Measurements from ENCODE around the gene ZFC3H1. TPM values are rescaled to one million over a fixed set of nuclear protein-coding genes. Genes with fewer than 3 reads are reported as not detected.

Gene ZFC3H1
- polyA plus RNA-seq, 1 experiment: 55.5 TPM

GRCh38 chr12:71642264-71642663 lies 21.4 kb downstream of the ZFC3H1 start:
- Histone ChIP-seq H3K4me3 (ENCODE audit: low read depth, low read length) (no peak overlapping the region), H3K9me3 (ENCODE audit: control insufficient read depth, insufficient read depth, low read length) (no peaks in the 10 kb centered on the region), H3K27ac (ENCODE audit: low read depth, low read length) (no peak overlapping the region), H3K27me3 (ENCODE audit: control insufficient read depth, insufficient read depth, low read length) (no peaks in the 10 kb centered on the region)
- DNase-seq (ENCODE audit: low read depth, low spot score): no peak
- ChIA-PET POLR2A (interaction anchor here (0.9 kb wide), 1 partner anchor 104 kb away, joined by 3 read pairs; no protein-coding TSS in a partner anchor), CTCF (interaction anchor here (0.8 to 1.4 kb wide), 4 partner anchors 15 to 105 kb away, joined by 3 to 6 read pairs (median 4); no protein-coding TSS in a partner anchor)
- TF ChIP-seq, protein P1, sequence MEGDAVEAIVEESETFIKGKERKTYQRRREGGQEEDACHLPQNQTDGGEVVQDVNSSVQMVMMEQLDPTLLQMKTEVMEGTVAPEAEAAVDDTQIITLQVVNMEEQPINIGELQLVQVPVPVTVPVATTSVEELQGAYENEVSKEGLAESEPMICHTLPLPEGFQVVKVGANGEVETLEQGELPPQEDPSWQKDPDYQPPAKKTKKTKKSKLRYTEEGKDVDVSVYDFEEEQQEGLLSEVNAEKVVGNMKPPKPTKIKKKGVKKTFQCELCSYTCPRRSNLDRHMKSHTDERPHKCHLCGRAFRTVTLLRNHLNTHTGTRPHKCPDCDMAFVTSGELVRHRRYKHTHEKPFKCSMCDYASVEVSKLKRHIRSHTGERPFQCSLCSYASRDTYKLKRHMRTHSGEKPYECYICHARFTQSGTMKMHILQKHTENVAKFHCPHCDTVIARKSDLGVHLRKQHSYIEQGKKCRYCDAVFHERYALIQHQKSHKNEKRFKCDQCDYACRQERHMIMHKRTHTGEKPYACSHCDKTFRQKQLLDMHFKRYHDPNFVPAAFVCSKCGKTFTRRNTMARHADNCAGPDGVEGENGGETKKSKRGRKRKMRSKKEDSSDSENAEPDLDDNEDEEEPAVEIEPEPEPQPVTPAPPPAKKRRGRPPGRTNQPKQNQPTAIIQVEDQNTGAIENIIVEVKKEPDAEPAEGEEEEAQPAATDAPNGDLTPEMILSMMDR (IDR thresholded peaks at IDR 0.05; ENCODE audit: low read depth, low read length): no peak

DNA sequence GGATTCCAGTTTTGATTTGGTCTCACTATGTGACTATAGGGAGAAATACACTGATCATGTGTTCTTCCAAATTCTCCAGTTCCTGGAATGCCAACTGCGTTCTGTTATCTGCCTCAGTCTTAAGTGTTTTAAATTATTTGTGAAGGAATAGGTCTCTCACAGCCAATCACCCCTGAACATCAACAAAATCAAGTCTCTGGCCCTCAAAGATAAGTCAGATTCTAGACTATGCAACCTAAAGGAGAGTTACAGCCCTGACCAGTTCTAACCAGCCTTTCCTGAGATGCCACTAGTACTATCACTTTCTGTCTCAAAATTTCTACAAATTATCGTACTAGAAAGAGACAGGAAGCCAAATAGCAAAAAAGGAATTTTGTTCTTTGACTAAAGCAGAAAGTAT lies 22.3 kb downstream of the ZFC3H1 start:
- POLR2A ChIA-PET: no interaction called here
- no peak for DNase-seq (ENCODE audit: low read depth, low spot score)
- Histone ChIP-seq H3K4me3 (ENCODE audit: low read depth, low read length) (no peak overlapping the region), H3K9me3 (ENCODE audit: control insufficient read depth, insufficient read depth, low read length) (no peaks in the 10 kb centered on the region), H3K27me3 (ENCODE audit: control insufficient read depth, insufficient read depth, low read length) (no peaks in the 10 kb centered on the region), H3K27ac (ENCODE audit: low read depth, low read length) (no peak overlapping the region)
- TF ChIP-seq, protein P1 (IDR thresholded peaks at IDR 0.05; ENCODE audit: low read depth, low read length): no peak
- CTCF ChIA-PET: interaction anchor here (0.6 to 1.0 kb wide), 3 partner anchors 14 to 236 kb away, joined by 3 read pairs; no protein-coding TSS in a partner anchor

DNA sequence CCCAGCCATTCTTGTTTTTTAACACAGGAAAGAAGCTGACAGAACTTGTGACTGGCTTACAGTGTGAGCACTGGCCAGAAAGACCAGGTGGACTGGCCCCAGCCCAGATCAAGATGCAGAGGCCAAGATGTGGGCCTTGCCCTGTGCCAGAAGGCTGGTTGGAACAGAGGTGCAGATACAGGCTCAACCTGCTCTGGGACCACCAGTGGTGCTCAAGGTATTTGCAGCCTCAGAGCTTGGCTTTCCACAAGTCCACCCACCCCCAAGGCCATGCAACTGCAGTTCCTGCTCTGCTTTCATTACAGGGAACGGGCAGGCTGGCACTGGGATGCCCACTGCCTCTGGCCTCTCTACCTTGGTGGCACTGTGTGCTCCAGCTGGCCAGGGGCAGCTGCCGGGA lies 23.3 kb downstream of the ZFC3H1 start:
- H3K9me3 ChIP-seq (ENCODE audit: control insufficient read depth, insufficient read depth, low read length): no peaks in the 10 kb centered on the region
- CTCF ChIA-PET: interaction anchor here (1.0 kb wide), 1 partner anchor 107 kb away, joined by 3 read pairs; no protein-coding TSS in a partner anchor
- POLR2A ChIA-PET: no interaction called here

DNA sequence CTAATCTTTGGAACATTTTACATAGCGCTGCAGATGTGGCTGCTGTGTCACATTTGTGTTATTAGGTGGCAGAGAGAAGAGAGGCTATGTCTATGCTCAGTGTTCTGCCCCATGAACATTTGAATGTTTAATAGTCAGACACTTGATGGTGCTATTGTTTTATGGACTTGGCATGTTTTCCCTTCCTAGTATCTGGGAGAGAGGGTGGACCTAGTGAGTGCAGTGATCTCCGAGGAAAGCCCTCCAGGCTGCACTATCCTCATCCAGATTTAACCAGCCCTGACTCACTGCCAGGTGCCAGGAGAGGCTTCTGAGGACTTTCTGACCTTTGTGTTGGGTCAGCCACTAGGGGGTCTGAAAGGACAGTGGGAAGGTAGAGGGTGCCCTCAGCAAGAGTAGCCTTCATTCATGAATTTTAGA lies 24.3 kb downstream of the ZFC3H1 start:
- CTCF ChIA-PET: no interaction called here
- H3K4me3 ChIP-seq (ENCODE audit: low read depth, low read length): no peak overlapping the region
- TF ChIP-seq, protein P1 (IDR thresholded peaks at IDR 0.05; ENCODE audit: low read depth, low read length): no peak
- DNase-seq (ENCODE audit: low read depth, low spot score): no peak
- no peak overlapping the region for H3K27ac ChIP-seq (ENCODE audit: low read depth, low read length)
- POLR2A ChIA-PET: no interaction called here
- H3K27me3 ChIP-seq (ENCODE audit: control insufficient read depth, insufficient read depth, low read length): no peaks in the 10 kb centered on the region
- H3K9me3 ChIP-seq (ENCODE audit: control insufficient read depth, insufficient read depth, low read length): no peaks in the 10 kb centered on the region

More for the DNA sequence above, 23.3 kb downstream of the ZFC3H1 start:
- no peak overlapping the region for H3K4me3 ChIP-seq (ENCODE audit: low read depth, low read length)
- DNase-seq (ENCODE audit: low read depth, low spot score): no peak
- no peak overlapping the region for H3K27ac ChIP-seq (ENCODE audit: low read depth, low read length)
- H3K27me3 ChIP-seq (ENCODE audit: control insufficient read depth, insufficient read depth, low read length): no peaks in the 10 kb centered on the region
- TF ChIP-seq, protein P1 (IDR thresholded peaks at IDR 0.05; ENCODE audit: low read depth, low read length): no peak

DNA sequence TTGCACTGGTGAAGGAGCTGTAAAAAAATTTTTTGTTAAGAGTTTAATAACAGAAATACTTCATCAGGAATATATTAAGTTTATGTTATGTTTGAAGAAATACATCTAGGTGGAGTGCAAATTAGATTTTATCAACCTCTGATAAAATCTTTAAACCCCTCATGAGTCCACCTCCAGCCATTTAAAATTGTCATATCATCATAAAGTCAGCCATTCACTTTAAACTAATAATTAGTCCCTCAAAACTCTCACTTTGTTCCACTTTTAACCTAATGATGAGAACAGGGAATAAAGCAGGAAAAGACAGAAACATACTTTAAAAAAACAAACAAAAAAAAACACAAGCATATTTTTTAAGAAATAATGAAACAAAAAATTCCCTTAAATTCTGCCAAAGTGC lies 25.1 kb downstream of the ZFC3H1 start:
- TF ChIP-seq, protein P1 (IDR thresholded peaks at IDR 0.05; ENCODE audit: low read depth, low read length): no peak
- no peak overlapping the region for H3K4me3 ChIP-seq (ENCODE audit: low read depth, low read length)
- ChIA-PET CTCF (interaction anchor here (1.0 to 3.0 kb wide), 2 partner anchors 11 to 108 kb away, joined by 3 to 67 read pairs; no protein-coding TSS in a partner anchor), POLR2A (no interaction called here)
- H3K27me3 ChIP-seq (ENCODE audit: control insufficient read depth, insufficient read depth, low read length): no peaks in the 10 kb centered on the region
- no peak overlapping the region for H3K27ac ChIP-seq (ENCODE audit: low read depth, low read length)
- no peaks in the 10 kb centered on the region for H3K9me3 ChIP-seq (ENCODE audit: control insufficient read depth, insufficient read depth, low read length)
- no peak for DNase-seq (ENCODE audit: low read depth, low spot score)

Measured in AG04450 (cell line).